ENCODE results near the gene CYP3A5.
"Not testable (repeated sequence)": the region's sequence is repeated elsewhere in the genome, so short reads cannot be mapped to it uniquely, and the experiment has no call there.

CYP3A5 gene

GRCh38 chr7:99679400-99680191, at the start of gene CYP3A5:
Gene CYP3A5, minus strand, starts transcription at chr7:99679996. Its CDS starts 100 bp downstream, at chr7:99679896.
- DNase-seq (no peak), ATAC-seq (ENCODE audit: insufficient read depth, low read depth) (no peak)

GRCh38 chr7:99728615-99729014, 48.8 kb upstream of the CYP3A5 start:
- no peaks in the 10 kb centered on the region for H3K27me3 ChIP-seq (ENCODE audit: insufficient read depth, low read length, poor library complexity)
- no peaks in the 10 kb centered on the region for H3K36me3 ChIP-seq (ENCODE audit: insufficient read depth, low read length)
- TF ChIP-seq EZH2 (IDR thresholded peaks at IDR 0.05; ENCODE audit: borderline replicate concordance, low read depth, low read length, severe bottlenecking) (no peak), CTCF (IDR thresholded peaks at IDR 0.05; ENCODE audit: borderline replicate concordance, extremely low read depth, low read length, poor library complexity, severe bottlenecking) (no peak)
- peaks cover 6% of the 10 kb centered on the region; the same call in 1 of the 2 replicates for H3K4me1 ChIP-seq (ENCODE audit: insufficient read depth, low read length)
- H3K4me3 ChIP-seq (ENCODE audit: low read depth in 1 of 2, low read length in 2 of 2), result no peak overlapping the region
- ATAC-seq (ENCODE audit: insufficient read depth, low read depth), result no peak
- H3K27ac ChIP-seq (ENCODE audit: low read length), result no peak overlapping the region
- H4K20me1 ChIP-seq (ENCODE audit: insufficient read depth, low read length), result no peaks in the 10 kb centered on the region
- no peak overlapping the region for H3K9ac ChIP-seq (ENCODE audit: low read depth, low read length)
- no peaks in the 10 kb centered on the region for H3K79me2 ChIP-seq (ENCODE audit: insufficient read depth, low read length)
- no peaks in the 10 kb centered on the region for H3K9me3 ChIP-seq (ENCODE audit: insufficient read depth, low read length, severe bottlenecking)
- no peak overlapping the region for H3K4me2 ChIP-seq (ENCODE audit: insufficient read depth, low read length)
- DNase-seq, result no peak
- no peak overlapping the region for H2AFZ ChIP-seq (ENCODE audit: low read depth, low read length)

More at GRCh38 chr7:99679400-99680191, at the start of gene CYP3A5:
- H3K27ac ChIP-seq (ENCODE audit: low read length), result no peak within 1 kb of the TSS
- H3K4me2 ChIP-seq (ENCODE audit: insufficient read depth, low read length), result no peak within 1 kb of the TSS
- no peaks in the 10 kb centered on the region for H3K79me2 ChIP-seq (ENCODE audit: insufficient read depth, low read length)
- no peaks in the 10 kb centered on the region for H3K36me3 ChIP-seq (ENCODE audit: insufficient read depth, low read length)
- H4K20me1 ChIP-seq (ENCODE audit: insufficient read depth, low read length), result no peaks in the 10 kb centered on the region
- no peak within 1 kb of the TSS for H2AFZ ChIP-seq (ENCODE audit: low read depth, low read length)
- H3K9ac ChIP-seq (ENCODE audit: low read depth, low read length), result no peak within 1 kb of the TSS
- no peaks in the 10 kb centered on the region for H3K27me3 ChIP-seq (ENCODE audit: insufficient read depth, low read length, poor library complexity)
- H3K4me3 ChIP-seq (ENCODE audit: low read depth in 1 of 2, low read length in 2 of 2), result no peak within 1 kb of the TSS
- no peak for TF ChIP-seq EZH2 (IDR thresholded peaks at IDR 0.05; ENCODE audit: borderline replicate concordance, low read depth, low read length, severe bottlenecking)
- no peak for TF ChIP-seq CTCF (IDR thresholded peaks at IDR 0.05; ENCODE audit: borderline replicate concordance, extremely low read depth, low read length, poor library complexity, severe bottlenecking)
- no peaks in the 10 kb centered on the region for H3K4me1 ChIP-seq (ENCODE audit: insufficient read depth, low read length)
- no peaks in the 10 kb centered on the region for H3K9me3 ChIP-seq (ENCODE audit: insufficient read depth, low read length, severe bottlenecking)

GRCh38 chr7:99723201-99723600, 43.4 kb upstream of the CYP3A5 start:
- not testable (repeated sequence) for H3K4me2 ChIP-seq (ENCODE audit: insufficient read depth, low read length); H3K36me3 ChIP-seq (ENCODE audit: insufficient read depth, low read length); H3K4me3 ChIP-seq (ENCODE audit: low read depth in 1 of 2, low read length in 2 of 2); DNase-seq; H3K27ac ChIP-seq (ENCODE audit: low read length); ATAC-seq (ENCODE audit: insufficient read depth, low read depth); H3K27me3 ChIP-seq (ENCODE audit: insufficient read depth, low read length, poor library complexity); H3K9me3 ChIP-seq (ENCODE audit: insufficient read depth, low read length, severe bottlenecking); H4K20me1 ChIP-seq (ENCODE audit: insufficient read depth, low read length); H3K79me2 ChIP-seq (ENCODE audit: insufficient read depth, low read length); H3K9ac ChIP-seq (ENCODE audit: low read depth, low read length); H2AFZ ChIP-seq (ENCODE audit: low read depth, low read length)
- peaks cover 16% of the 10 kb centered on the region for H3K4me1 ChIP-seq (ENCODE audit: insufficient read depth, low read length)

- H3K4me1 ChIP-seq (ENCODE audit: insufficient read depth, low read length), result peaks cover 16% of the 10 kb centered on the region
- no peaks in the 10 kb centered on the region for H3K9me3 ChIP-seq (ENCODE audit: insufficient read depth, low read length, severe bottlenecking)
- H3K9ac ChIP-seq (ENCODE audit: low read depth, low read length), result no peak overlapping the region
- H3K4me2 ChIP-seq (ENCODE audit: insufficient read depth, low read length), result no peak overlapping the region
- TF ChIP-seq EZH2 (IDR thresholded peaks at IDR 0.05; ENCODE audit: borderline replicate concordance, low read depth, low read length, severe bottlenecking) (no peak), CTCF (IDR thresholded peaks at IDR 0.05; ENCODE audit: borderline replicate concordance, extremely low read depth, low read length, poor library complexity, severe bottlenecking) (no peak)
- DNase-seq (no peak), ATAC-seq (ENCODE audit: insufficient read depth, low read depth) (peak; percentile 50; the same call in 2 of the 3 replicates)
- H3K27me3 ChIP-seq (ENCODE audit: insufficient read depth, low read length, poor library complexity), result no peaks in the 10 kb centered on the region
- no peak overlapping the region for H3K4me3 ChIP-seq (ENCODE audit: low read depth in 1 of 2, low read length in 2 of 2)
- no peaks in the 10 kb centered on the region for H3K79me2 ChIP-seq (ENCODE audit: insufficient read depth, low read length)
- no peak overlapping the region for H2AFZ ChIP-seq (ENCODE audit: low read depth, low read length)
- no peaks in the 10 kb centered on the region for H3K36me3 ChIP-seq (ENCODE audit: insufficient read depth, low read length)
- no peaks in the 10 kb centered on the region for H4K20me1 ChIP-seq (ENCODE audit: insufficient read depth, low read length)
- no peak overlapping the region for H3K27ac ChIP-seq (ENCODE audit: low read length)
Measured at GRCh38 chr7:99720800-99721595, 41.2 kb upstream of the CYP3A5 start.
